Measurements from ENCODE around the gene NIM1K. TPM values are rescaled to one million over a fixed set of nuclear protein-coding genes. Genes with fewer than 3 reads are reported as not detected.

NIM1K gene
- total and polyA plus RNA-seq, 2 donors (not counting 1 experiment from before 2014, with no cell fraction given) = 0.13 to 0.32 TPM

- H3K9me3 ChIP-seq (ENCODE audit: control extremely low read depth in 1 of 3, control insufficient read depth in 2 of 3, insufficient read depth in 1 of 3, low read length in 2 of 3) = peaks cover 0 to 8% (median 0%) of the 10 kb centered on the region in 3 donors
- Mint-ChIP-seq H3K4me3 (peak overlapping the region; percentile 93), H3K4me1 (peaks cover 33% of the 10 kb centered on the region), H3K27me3 (peaks cover 29% of the 10 kb centered on the region), H3K9me3 (ENCODE audit: insufficient read depth) (no peaks in the 10 kb centered on the region), H3K27ac (no peak overlapping the region)
- H2AFZ ChIP-seq (ENCODE audit: insufficient read depth, low read depth, low read length, poor library complexity, severe bottlenecking) = no peak overlapping the region
- CTCF ChIA-PET = no interaction called here
- no peaks in the 10 kb centered on the region for H3K79me2 ChIP-seq (ENCODE audit: control insufficient read depth, insufficient read depth, low read length)
- intact Hi-C loops (cut with micrococcal nuclease) = loop anchor here (2.0 kb wide), 1 partner anchor 69 kb away; no protein-coding TSS in a partner anchor
- no peak overlapping the region for H3K27ac ChIP-seq (ENCODE audit: low read length in 2 of 2)
- no peaks in the 10 kb centered on the region for H4K20me1 ChIP-seq (ENCODE audit: control insufficient read depth, insufficient read depth, low read length, poor library complexity, severe bottlenecking)
- WGBS (ENCODE audit: insufficient coverage) = no CpG with 5 or more reads among the region's 6 CpGs
- no peak for TF ChIP-seq EZH2 (IDR thresholded peaks at IDR 0.05; ENCODE audit: borderline replicate concordance, insufficient read depth, low read depth, low read length, poor library complexity, severe bottlenecking)
- TF ChIP-seq, protein P1, sequence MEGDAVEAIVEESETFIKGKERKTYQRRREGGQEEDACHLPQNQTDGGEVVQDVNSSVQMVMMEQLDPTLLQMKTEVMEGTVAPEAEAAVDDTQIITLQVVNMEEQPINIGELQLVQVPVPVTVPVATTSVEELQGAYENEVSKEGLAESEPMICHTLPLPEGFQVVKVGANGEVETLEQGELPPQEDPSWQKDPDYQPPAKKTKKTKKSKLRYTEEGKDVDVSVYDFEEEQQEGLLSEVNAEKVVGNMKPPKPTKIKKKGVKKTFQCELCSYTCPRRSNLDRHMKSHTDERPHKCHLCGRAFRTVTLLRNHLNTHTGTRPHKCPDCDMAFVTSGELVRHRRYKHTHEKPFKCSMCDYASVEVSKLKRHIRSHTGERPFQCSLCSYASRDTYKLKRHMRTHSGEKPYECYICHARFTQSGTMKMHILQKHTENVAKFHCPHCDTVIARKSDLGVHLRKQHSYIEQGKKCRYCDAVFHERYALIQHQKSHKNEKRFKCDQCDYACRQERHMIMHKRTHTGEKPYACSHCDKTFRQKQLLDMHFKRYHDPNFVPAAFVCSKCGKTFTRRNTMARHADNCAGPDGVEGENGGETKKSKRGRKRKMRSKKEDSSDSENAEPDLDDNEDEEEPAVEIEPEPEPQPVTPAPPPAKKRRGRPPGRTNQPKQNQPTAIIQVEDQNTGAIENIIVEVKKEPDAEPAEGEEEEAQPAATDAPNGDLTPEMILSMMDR (IDR thresholded peaks at IDR 0.05) = no peak
- H3K27me3 ChIP-seq (replicated peaks in 1 of 4; ENCODE audit: control extremely low read depth in 1 of 4, control insufficient read depth in 3 of 4, insufficient read depth in 4 of 4, low read length in 3 of 4) = peaks cover 0 to 18% (median 7%) of the 10 kb centered on the region in 4 experiments
- no peak for DNase-seq
- POLR2A ChIA-PET = no interaction called here
- H3K4me2 ChIP-seq (replicated peaks; ENCODE audit: low read depth, low read length, poor library complexity, severe bottlenecking) = peak overlapping the region; percentile 95
- H3K9ac ChIP-seq (ENCODE audit: low read length) = no peak overlapping the region
- H3K4me3 ChIP-seq (ENCODE audit: control extremely low read depth in 1 of 5, extremely low read depth in 1 of 5, insufficient read depth in 1 of 5, low read depth in 2 of 5, low read length in 4 of 5) = no peak overlapping the region
- ATAC-seq (ENCODE audit: low read depth) = no peak
- peaks cover 21% of the 10 kb centered on the region in 2 donors for H3K4me1 ChIP-seq (ENCODE audit: control insufficient read depth in 2 of 2, insufficient read depth in 2 of 2, low read length in 2 of 2)
- no peaks in the 10 kb centered on the region for H3K36me3 ChIP-seq (replicated peaks in 1 of 2; ENCODE audit: control extremely low read depth in 1 of 2, control insufficient read depth in 1 of 2, extremely low read depth in 1 of 2, insufficient read depth in 2 of 2, low read length in 1 of 2)
Measured at GRCh38 chr5:43193894-43194265, 1.9 kb downstream of the NIM1K start.

- H2AFZ ChIP-seq (ENCODE audit: insufficient read depth, low read depth, low read length, poor library complexity, severe bottlenecking) = no peak overlapping the region
Measured at GRCh38 chr5:43195670-43196265, 3.7 kb downstream of the NIM1K start.

More at GRCh38 chr5:43195670-43196265, 3.7 kb downstream of the NIM1K start:
- no peaks in the 10 kb centered on the region for H3K9me3 Mint-ChIP-seq (ENCODE audit: insufficient read depth)
- no peak overlapping the region for H3K9ac ChIP-seq (ENCODE audit: low read length)
- H3K27ac ChIP-seq (ENCODE audit: low read length in 2 of 2) = no peak overlapping the region
- no peak overlapping the region for H3K4me3 ChIP-seq (ENCODE audit: control extremely low read depth in 1 of 5, extremely low read depth in 1 of 5, insufficient read depth in 1 of 5, low read depth in 2 of 5, low read length in 4 of 5)
- ChIA-PET POLR2A (no interaction called here), CTCF (interaction anchor here (0.8 kb wide), 1 partner anchor 16 kb away, joined by 3 read pairs; no protein-coding TSS in a partner anchor)
- whole genome bisulfite sequencing (ENCODE audit: insufficient coverage) = no CpG with 5 or more reads among the region's 7 CpGs
- H3K27me3 Mint-ChIP-seq = peaks cover 31% of the 10 kb centered on the region
- DNase-seq = no peak
- peaks cover 21% of the 10 kb centered on the region in 2 donors for H3K4me1 ChIP-seq (ENCODE audit: control insufficient read depth in 2 of 2, insufficient read depth in 2 of 2, low read length in 2 of 2)
- H3K27ac Mint-ChIP-seq = no peak overlapping the region
- TF ChIP-seq EZH2 (IDR thresholded peaks at IDR 0.05; ENCODE audit: borderline replicate concordance, insufficient read depth, low read depth, low read length, poor library complexity, severe bottlenecking) = no peak
- TF ChIP-seq, protein P1 (IDR thresholded peaks at IDR 0.05) = no peak
- H3K36me3 ChIP-seq (replicated peaks in 1 of 2; ENCODE audit: control extremely low read depth in 1 of 2, control insufficient read depth in 1 of 2, extremely low read depth in 1 of 2, insufficient read depth in 2 of 2, low read length in 1 of 2) = no peaks in the 10 kb centered on the region
- no peak for ATAC-seq (ENCODE audit: low read depth)
- no peak overlapping the region for H3K4me3 Mint-ChIP-seq
- peaks cover 0 to 8% (median 0%) of the 10 kb centered on the region in 3 donors for H3K9me3 ChIP-seq (ENCODE audit: control extremely low read depth in 1 of 3, control insufficient read depth in 2 of 3, insufficient read depth in 1 of 3, low read length in 2 of 3)
- H3K79me2 ChIP-seq (ENCODE audit: control insufficient read depth, insufficient read depth, low read length) = no peaks in the 10 kb centered on the region
- H3K4me2 ChIP-seq (replicated peaks; ENCODE audit: low read depth, low read length, poor library complexity, severe bottlenecking) = no peak overlapping the region
- peaks cover 0 to 18% (median 7%) of the 10 kb centered on the region in 4 experiments for H3K27me3 ChIP-seq (replicated peaks in 1 of 4; ENCODE audit: control extremely low read depth in 1 of 4, control insufficient read depth in 3 of 4, insufficient read depth in 4 of 4, low read length in 3 of 4)
- intact Hi-C loops (cut with micrococcal nuclease) = no loop called here
- peaks cover 32% of the 10 kb centered on the region for H3K4me1 Mint-ChIP-seq
- H4K20me1 ChIP-seq (ENCODE audit: control insufficient read depth, insufficient read depth, low read length, poor library complexity, severe bottlenecking) = no peaks in the 10 kb centered on the region
